ENCODE data around the gene TSPAN6.

TSPAN6 gene

DNA sequence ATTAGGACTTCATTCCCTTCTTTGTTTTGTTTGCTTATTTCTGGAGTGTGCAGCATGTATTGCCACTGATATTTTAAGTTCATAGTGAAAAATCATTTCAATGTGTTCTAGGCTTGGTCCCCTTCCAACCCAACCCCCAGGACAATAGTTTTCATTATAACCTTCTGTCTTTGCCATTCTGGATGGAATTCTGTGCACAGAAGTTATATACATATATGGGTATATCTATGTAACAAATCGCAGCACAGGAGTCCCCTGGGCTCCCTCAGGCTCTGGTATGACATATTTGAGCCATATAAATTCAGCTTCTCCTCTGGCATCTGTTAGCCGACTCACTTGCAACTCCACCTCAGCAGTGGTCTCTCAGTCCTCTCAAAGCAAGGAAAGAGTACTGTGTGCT is 52.0 kb downstream of the TSPAN6 start, which contains the start of gene TNMD:
Gene TNMD, plus strand, starts transcription at position 326 of the 400 bp plus-strand sequence. CDS start 83 bp downstream, outside the sequence.
- no peaks in the 10 kb centered on the region for H3K27me3 ChIP-seq (ENCODE audit: insufficient read depth, insufficient read length)

More for the DNA sequence above, 52.0 kb downstream of the TSPAN6 start, which contains the start of gene TNMD:
- no peak for TF ChIP-seq SUZ12 (IDR thresholded peaks at IDR 0.05; ENCODE audit: extremely low read depth, insufficient read depth, insufficient read length)
- no peak within 1 kb of the TSS for H3K9ac ChIP-seq (ENCODE audit: insufficient read length, low read depth)
- no peak within 1 kb of the TSS for H3K4me3 ChIP-seq (ENCODE audit: insufficient read length, low read depth)
- DNase-seq (ENCODE audit: low read depth, low spot score): no peak
- no peaks in the 10 kb centered on the region for H3K4me1 ChIP-seq (ENCODE audit: insufficient read depth, insufficient read length)
- H3K9me3 ChIP-seq (ENCODE audit: insufficient read depth, low read length): no peaks in the 10 kb centered on the region
- H3K36me3 ChIP-seq (ENCODE audit: insufficient read depth, insufficient read length, low read length): no peaks in the 10 kb centered on the region

Measured in NT2/D1 (cell line).